WTC11 (cell line): ENCODE measurements around the gene MED13.

ENCODE experiments used
- ESRRA ChIP-seq: sonication (generic); formaldehyde crosslinking; IDR thresholded peaks from 2 replicates; pipeline ENCODE4 v1.8.1; 2022; ENCODE audit warnings: mild to moderate bottlenecking, missing genetic modification reagents, borderline replicate concordance
- JAZF1 ChIP-seq: fragments of 250-450 bp; sonication (Bioruptor Pico); IDR thresholded peaks from 2 replicates; pipeline ENCODE4 v1.9.0; 2021; ENCODE audit warnings: moderate library complexity, mild to moderate bottlenecking, inconsistent platforms
- NR3C1 ChIP-seq: sonication (generic); formaldehyde crosslinking; conservative IDR thresholded peaks from 2 replicates; pipeline ENCODE4 v1.8.1; 2023; ENCODE audit warnings: low read depth, mild to moderate bottlenecking, missing genetic modification reagents
- SP1 ChIP-seq: sonication (generic); formaldehyde crosslinking; conservative IDR thresholded peaks from 2 replicates; pipeline ENCODE4 v1.8.1; 2022; ENCODE audit warnings: missing genetic modification reagents
- TCF7 ChIP-seq: sonication (generic); formaldehyde crosslinking; IDR thresholded peaks from 2 replicates; pipeline ENCODE4 v1.8.0; 2022; ENCODE audit warnings: mild to moderate bottlenecking, low read depth, missing genetic modification reagents, moderate library complexity
- TF ChIP-seq, protein P1 (sequence below): fragments of 200-600 bp; IDR thresholded peaks from 2 replicates; pipeline ENCODE4 v1.8.0; 2022; ENCODE audit warnings: antibody characterized with exemption
- TF ChIP-seq, protein P2 (sequence below): sonication (generic); formaldehyde crosslinking; IDR thresholded peaks from 2 replicates; pipeline ENCODE4 v1.8.0; 2022; ENCODE audit warnings: mild to moderate bottlenecking, missing genetic modification reagents
- TF ChIP-seq, protein P3 (sequence below): sonication (generic); formaldehyde crosslinking; IDR thresholded peaks from 2 replicates; pipeline ENCODE4 v1.8.1; 2023; ENCODE audit warnings: mild to moderate bottlenecking, missing genetic modification reagents, moderate library complexity
- TF ChIP-seq, protein P4 (sequence below): sonication (generic); formaldehyde crosslinking; IDR thresholded peaks from 2 replicates; pipeline ENCODE4 v1.8.1; 2023; ENCODE audit warnings: mild to moderate bottlenecking, missing genetic modification reagents, borderline replicate concordance
- TF ChIP-seq, protein P5 (sequence below): sonication (generic); formaldehyde crosslinking; IDR thresholded peaks from 2 replicates; pipeline ENCODE4 v1.8.1; 2023; ENCODE audit warnings: mild to moderate bottlenecking, moderate library complexity, missing genetic modification reagents
- TF ChIP-seq, protein P6 (sequence below): sonication (generic); formaldehyde crosslinking; conservative IDR thresholded peaks from 2 replicates; pipeline ENCODE4 v1.8.1; 2022; ENCODE audit warnings: mild to moderate bottlenecking, missing genetic modification reagents

DNA sequence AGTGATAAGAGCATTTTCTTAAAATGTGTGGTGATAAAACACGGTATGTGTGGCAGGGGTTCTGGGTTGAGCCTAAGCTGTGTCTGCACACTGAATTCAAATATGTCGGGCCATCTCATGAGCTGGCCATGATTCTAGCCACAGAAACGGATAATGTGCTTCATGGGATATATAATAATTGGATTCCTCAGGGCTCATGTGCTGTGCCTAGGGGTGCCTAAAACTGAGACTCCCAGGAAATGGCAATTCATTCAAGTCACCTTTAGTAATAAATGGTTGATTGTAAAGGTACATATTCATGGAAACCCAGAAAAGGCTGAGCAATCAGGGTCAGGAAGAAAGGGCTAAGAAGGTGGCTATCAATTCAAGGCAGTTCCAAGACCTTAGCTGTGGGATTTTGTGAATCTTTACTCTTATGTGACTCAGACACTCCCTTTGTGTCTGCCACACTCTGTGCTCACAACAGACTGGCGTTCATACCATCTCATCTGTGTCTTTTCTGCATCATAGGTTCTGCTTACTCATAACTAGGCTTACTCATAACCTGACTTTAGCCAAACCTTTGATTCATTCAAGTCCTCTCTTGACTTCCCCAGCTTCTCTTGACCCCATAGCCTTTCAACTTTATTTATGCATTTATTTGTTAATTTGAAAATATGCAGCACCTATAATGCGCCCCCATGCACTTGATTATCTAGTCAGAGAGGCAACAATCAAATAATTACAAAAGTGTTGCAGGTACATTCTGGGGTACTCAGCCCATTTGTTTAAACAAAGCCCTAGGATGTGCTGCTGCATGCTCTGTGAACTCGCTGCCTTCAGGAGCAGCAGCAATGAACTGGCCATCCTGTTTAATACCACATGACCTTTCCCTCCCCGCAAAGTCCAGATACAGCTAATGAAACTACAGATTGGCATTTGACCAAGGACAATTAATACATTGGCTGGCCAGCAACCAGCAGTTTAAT lies 28.4 kb upstream of the MED13 start:
- TF ChIP-seq, protein P1, sequence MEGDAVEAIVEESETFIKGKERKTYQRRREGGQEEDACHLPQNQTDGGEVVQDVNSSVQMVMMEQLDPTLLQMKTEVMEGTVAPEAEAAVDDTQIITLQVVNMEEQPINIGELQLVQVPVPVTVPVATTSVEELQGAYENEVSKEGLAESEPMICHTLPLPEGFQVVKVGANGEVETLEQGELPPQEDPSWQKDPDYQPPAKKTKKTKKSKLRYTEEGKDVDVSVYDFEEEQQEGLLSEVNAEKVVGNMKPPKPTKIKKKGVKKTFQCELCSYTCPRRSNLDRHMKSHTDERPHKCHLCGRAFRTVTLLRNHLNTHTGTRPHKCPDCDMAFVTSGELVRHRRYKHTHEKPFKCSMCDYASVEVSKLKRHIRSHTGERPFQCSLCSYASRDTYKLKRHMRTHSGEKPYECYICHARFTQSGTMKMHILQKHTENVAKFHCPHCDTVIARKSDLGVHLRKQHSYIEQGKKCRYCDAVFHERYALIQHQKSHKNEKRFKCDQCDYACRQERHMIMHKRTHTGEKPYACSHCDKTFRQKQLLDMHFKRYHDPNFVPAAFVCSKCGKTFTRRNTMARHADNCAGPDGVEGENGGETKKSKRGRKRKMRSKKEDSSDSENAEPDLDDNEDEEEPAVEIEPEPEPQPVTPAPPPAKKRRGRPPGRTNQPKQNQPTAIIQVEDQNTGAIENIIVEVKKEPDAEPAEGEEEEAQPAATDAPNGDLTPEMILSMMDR, result no peak
- no peak for TF ChIP-seq JAZF1 (CRISPR knock-in tag)
- TF ChIP-seq, protein P2, sequence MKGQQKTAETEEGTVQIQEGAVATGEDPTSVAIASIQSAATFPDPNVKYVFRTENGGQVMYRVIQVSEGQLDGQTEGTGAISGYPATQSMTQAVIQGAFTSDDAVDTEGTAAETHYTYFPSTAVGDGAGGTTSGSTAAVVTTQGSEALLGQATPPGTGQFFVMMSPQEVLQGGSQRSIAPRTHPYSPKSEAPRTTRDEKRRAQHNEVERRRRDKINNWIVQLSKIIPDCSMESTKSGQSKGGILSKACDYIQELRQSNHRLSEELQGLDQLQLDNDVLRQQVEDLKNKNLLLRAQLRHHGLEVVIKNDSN (CRISPR knock-in tag), result no peak
- no peak for TF ChIP-seq TCF7 (CRISPR knock-in tag)
- TF ChIP-seq, protein P3, sequence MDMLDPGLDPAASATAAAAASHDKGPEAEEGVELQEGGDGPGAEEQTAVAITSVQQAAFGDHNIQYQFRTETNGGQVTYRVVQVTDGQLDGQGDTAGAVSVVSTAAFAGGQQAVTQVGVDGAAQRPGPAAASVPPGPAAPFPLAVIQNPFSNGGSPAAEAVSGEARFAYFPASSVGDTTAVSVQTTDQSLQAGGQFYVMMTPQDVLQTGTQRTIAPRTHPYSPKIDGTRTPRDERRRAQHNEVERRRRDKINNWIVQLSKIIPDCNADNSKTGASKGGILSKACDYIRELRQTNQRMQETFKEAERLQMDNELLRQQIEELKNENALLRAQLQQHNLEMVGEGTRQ (CRISPR knock-in tag), result no peak
- TF ChIP-seq, protein P4, sequence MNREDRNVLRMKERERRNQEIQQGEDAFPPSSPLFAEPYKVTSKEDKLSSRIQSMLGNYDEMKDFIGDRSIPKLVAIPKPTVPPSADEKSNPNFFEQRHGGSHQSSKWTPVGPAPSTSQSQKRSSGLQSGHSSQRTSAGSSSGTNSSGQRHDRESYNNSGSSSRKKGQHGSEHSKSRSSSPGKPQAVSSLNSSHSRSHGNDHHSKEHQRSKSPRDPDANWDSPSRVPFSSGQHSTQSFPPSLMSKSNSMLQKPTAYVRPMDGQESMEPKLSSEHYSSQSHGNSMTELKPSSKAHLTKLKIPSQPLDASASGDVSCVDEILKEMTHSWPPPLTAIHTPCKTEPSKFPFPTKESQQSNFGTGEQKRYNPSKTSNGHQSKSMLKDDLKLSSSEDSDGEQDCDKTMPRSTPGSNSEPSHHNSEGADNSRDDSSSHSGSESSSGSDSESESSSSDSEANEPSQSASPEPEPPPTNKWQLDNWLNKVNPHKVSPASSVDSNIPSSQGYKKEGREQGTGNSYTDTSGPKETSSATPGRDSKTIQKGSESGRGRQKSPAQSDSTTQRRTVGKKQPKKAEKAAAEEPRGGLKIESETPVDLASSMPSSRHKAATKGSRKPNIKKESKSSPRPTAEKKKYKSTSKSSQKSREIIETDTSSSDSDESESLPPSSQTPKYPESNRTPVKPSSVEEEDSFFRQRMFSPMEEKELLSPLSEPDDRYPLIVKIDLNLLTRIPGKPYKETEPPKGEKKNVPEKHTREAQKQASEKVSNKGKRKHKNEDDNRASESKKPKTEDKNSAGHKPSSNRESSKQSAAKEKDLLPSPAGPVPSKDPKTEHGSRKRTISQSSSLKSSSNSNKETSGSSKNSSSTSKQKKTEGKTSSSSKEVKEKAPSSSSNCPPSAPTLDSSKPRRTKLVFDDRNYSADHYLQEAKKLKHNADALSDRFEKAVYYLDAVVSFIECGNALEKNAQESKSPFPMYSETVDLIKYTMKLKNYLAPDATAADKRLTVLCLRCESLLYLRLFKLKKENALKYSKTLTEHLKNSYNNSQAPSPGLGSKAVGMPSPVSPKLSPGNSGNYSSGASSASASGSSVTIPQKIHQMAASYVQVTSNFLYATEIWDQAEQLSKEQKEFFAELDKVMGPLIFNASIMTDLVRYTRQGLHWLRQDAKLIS (CRISPR knock-in tag), result no peak
- TF ChIP-seq, protein P5, sequence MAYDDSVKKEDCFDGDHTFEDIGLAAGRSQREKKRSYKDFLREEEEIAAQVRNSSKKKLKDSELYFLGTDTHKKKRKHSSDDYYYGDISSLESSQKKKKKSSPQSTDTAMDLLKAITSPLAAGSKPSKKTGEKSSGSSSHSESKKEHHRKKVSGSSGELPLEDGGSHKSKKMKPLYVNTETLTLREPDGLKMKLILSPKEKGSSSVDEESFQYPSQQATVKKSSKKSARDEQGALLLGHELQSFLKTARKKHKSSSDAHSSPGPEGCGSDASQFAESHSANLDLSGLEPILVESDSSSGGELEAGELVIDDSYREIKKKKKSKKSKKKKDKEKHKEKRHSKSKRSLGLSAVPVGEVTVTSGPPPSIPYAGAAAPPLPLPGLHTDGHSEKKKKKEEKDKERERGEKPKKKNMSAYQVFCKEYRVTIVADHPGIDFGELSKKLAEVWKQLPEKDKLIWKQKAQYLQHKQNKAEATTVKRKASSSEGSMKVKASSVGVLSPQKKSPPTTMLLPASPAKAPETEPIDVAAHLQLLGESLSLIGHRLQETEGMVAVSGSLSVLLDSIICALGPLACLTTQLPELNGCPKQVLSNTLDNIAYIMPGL (CRISPR knock-in tag), result no peak
- no peak for TF ChIP-seq SP1 (CRISPR knock-in tag)
- TF ChIP-seq, protein P6, sequence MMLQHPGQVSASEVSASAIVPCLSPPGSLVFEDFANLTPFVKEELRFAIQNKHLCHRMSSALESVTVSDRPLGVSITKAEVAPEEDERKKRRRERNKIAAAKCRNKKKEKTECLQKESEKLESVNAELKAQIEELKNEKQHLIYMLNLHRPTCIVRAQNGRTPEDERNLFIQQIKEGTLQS, result no peak
- TF ChIP-seq ESRRA (CRISPR knock-in tag), result no peak
- TF ChIP-seq NR3C1 (CRISPR knock-in tag), result no peak
